OCI-LY1 (cell line): ENCODE measurements around the gene HOXA7.

ENCODE experiments used
- H2AFZ ChIP-seq: fragments of 200-600 bp; sonication (generic), shearing (Covaris generic); 2 replicates; pipeline ENCODE4 v1.6.0; 2014; ENCODE audit warnings: antibody characterized with exemption, mild to moderate bottlenecking, low read length
- H3F3A ChIP-seq: fragments of 200-600 bp; sonication (generic), shearing (Covaris generic); 2 replicates; pipeline ENCODE4 v1.6.0; 2014; ENCODE audit warnings: mild to moderate bottlenecking, antibody characterized with exemption, low read length, moderate library complexity; ENCODE audit not compliant: insufficient read depth
- H3K27ac ChIP-seq: fragments of 200-600 bp; sonication (generic); 2 replicates; pipeline ENCODE4 v1.5.1; 2014; ENCODE audit warnings: low read length, mixed run types, mild to moderate bottlenecking, low read depth; ENCODE audit not compliant: poor library complexity, severe bottlenecking
- H3K27me3 ChIP-seq: fragments of 200-600 bp; sonication (generic); 2 replicates; pipeline ENCODE4 v1.6.0; 2014; ENCODE audit warnings: antibody characterized with exemption, mild to moderate bottlenecking, low read length, moderate library complexity; ENCODE audit not compliant: insufficient read depth
- H3K36me3 ChIP-seq: fragments of 200-600 bp; sonication (generic); 2 replicates; pipeline ENCODE4 v1.6.1; 2014; ENCODE audit warnings: mild to moderate bottlenecking, antibody characterized with exemption, low read length, moderate library complexity, mixed read lengths; ENCODE audit not compliant: insufficient read depth
- H3K4me1 ChIP-seq: fragments of 200-600 bp; sonication (generic); 2 replicates; pipeline ENCODE4 v1.5.1; 2014; ENCODE audit warnings: mild to moderate bottlenecking, low read length, moderate library complexity; ENCODE audit not compliant: insufficient read depth, severe bottlenecking
- H3K4me2 ChIP-seq: fragments of 200-600 bp; sonication (generic), shearing (Covaris generic); 2 replicates; pipeline ENCODE4 v1.6.1; 2014; ENCODE audit warnings: low read length
- H3K4me3 ChIP-seq: fragments of 200-600 bp; sonication (generic); 2 replicates; pipeline ENCODE4 v1.5.1; 2014; ENCODE audit warnings: low read length, low read depth, mild to moderate bottlenecking, mixed read lengths; ENCODE audit not compliant: poor library complexity, severe bottlenecking
- H3K79me2 ChIP-seq: fragments of 200-600 bp; shearing (Covaris generic); 2 replicates; pipeline ENCODE4 v1.6.1; 2016; ENCODE audit warnings: mixed run types, low read length, mixed read lengths; ENCODE audit not compliant: insufficient read depth
- H3K9ac ChIP-seq: fragments of 200-600 bp; sonication (generic), shearing (Covaris generic); 2 replicates; pipeline ENCODE4 v1.6.1; 2014; ENCODE audit warnings: mild to moderate bottlenecking, low read length, mixed read lengths
- H3K9me2 ChIP-seq: fragments of 200-600 bp; sonication (generic), shearing (Covaris generic); 2 replicates; pipeline ENCODE4 v1.6.1; 2014; ENCODE audit warnings: low read depth, mild to moderate bottlenecking, low read length, mixed read lengths
- H3K9me3 ChIP-seq: fragments of 200-600 bp; shearing (Covaris generic); 2 replicates; pipeline ENCODE4 v1.6.1; 2014; ENCODE audit warnings: low read length, mixed read lengths
- H4K20me1 ChIP-seq: fragments of 200-600 bp; sonication (generic), shearing (Covaris generic); 2 replicates; pipeline ENCODE4 v1.6.0; 2016; ENCODE audit warnings: mild to moderate bottlenecking, low read length; ENCODE audit not compliant: insufficient read depth
- EZH2 ChIP-seq: fragments of 200-600 bp; sonication (generic), shearing (Covaris generic); IDR thresholded peaks from 2 replicates; pipeline ENCODE4 v1.8.0; 2017; ENCODE audit warnings: borderline replicate concordance, mixed run types, mild to moderate bottlenecking, antibody characterized with exemption, low read length, moderate library complexity, mixed read lengths
- TF ChIP-seq, protein P1 (sequence below): fragments of 200-600 bp; sonication (generic), shearing (Covaris generic); IDR thresholded peaks from 2 replicates; pipeline ENCODE4 v1.5.1; 2017; ENCODE audit warnings: mild to moderate bottlenecking, antibody characterized with exemption, low read length, moderate library complexity, mixed read lengths

Gene HOXA7

DNA sequence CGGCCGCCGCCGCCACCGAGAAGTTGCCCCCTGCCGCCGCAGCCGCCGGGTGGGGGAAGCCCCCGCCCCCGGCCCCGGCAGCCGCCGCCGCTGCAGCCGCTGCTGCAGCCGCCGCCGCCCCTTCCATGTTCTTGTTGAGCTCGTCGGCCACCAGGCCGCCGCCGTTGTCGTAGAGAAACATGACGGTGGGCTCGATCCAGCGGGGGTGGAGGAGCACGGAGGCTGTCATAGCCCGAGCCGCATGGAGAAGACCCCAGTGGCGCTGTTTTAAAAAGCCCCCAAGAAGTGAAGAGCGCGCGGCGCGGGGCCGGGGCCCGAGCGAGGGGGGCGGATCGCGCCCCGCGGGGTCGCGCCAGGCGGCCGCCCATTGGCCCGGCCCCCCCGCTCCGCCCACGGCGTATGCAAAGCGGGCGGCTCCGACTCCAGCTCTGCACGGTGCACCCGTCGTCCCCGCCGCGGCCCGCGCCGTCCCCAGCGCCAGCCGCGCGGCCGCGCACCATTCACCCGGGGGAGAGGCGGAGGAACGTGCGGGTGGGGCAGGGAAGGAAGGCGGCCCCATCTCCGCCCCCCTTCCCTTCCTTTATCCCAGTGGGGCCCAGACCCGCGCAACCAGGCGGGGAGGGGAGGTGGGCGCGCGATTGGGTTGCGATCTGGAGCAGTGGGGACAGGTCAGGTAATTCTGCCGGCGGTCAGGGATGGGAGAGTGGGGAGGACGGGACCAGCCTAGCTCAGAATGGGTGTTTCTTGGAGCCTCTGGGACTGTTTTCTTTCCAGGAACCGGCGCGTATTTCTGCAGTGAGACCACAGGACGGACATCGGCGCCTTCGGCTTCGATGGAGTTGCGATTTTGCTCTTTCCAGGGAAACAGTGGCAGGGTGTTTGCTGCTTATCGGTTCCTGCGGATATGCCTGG is 43.6 kb upstream of the HOXA7 start, which contains the start of gene HOXA13:
TSS of gene HOXA13 (minus strand) at position 243 of the 912 bp plus-strand sequence. CDS start at position 229, 14 bp downstream.
- H4K20me1 ChIP-seq: no peaks in the 10 kb centered on the region
- H3K4me1 ChIP-seq: peaks cover 36% of the 10 kb centered on the region
- H3K79me2 ChIP-seq: no peaks in the 10 kb centered on the region
- H3K4me3 ChIP-seq: peak within 1 kb of the TSS; percentile 69
- H3K27me3 ChIP-seq: no peaks in the 10 kb centered on the region; the same call in 1 of the 2 replicates
- H2AFZ ChIP-seq: peak within 1 kb of the TSS; percentile 82; the same call in 1 of the 2 replicates
- no peaks in the 10 kb centered on the region for H3K9me3 ChIP-seq
- peak within 1 kb of the TSS; percentile 86 for H3K4me2 ChIP-seq
- peak within 1 kb of the TSS; percentile 58 for H3K9ac ChIP-seq
- TF ChIP-seq, protein P1, sequence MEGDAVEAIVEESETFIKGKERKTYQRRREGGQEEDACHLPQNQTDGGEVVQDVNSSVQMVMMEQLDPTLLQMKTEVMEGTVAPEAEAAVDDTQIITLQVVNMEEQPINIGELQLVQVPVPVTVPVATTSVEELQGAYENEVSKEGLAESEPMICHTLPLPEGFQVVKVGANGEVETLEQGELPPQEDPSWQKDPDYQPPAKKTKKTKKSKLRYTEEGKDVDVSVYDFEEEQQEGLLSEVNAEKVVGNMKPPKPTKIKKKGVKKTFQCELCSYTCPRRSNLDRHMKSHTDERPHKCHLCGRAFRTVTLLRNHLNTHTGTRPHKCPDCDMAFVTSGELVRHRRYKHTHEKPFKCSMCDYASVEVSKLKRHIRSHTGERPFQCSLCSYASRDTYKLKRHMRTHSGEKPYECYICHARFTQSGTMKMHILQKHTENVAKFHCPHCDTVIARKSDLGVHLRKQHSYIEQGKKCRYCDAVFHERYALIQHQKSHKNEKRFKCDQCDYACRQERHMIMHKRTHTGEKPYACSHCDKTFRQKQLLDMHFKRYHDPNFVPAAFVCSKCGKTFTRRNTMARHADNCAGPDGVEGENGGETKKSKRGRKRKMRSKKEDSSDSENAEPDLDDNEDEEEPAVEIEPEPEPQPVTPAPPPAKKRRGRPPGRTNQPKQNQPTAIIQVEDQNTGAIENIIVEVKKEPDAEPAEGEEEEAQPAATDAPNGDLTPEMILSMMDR: no peak
- no peak for TF ChIP-seq EZH2
- H3K27ac ChIP-seq: no peak within 1 kb of the TSS
- H3K9me2 ChIP-seq: no peaks in the 10 kb centered on the region
- H3K36me3 ChIP-seq: no peaks in the 10 kb centered on the region
- H3F3A ChIP-seq: no peaks in the 10 kb centered on the region

DNA sequence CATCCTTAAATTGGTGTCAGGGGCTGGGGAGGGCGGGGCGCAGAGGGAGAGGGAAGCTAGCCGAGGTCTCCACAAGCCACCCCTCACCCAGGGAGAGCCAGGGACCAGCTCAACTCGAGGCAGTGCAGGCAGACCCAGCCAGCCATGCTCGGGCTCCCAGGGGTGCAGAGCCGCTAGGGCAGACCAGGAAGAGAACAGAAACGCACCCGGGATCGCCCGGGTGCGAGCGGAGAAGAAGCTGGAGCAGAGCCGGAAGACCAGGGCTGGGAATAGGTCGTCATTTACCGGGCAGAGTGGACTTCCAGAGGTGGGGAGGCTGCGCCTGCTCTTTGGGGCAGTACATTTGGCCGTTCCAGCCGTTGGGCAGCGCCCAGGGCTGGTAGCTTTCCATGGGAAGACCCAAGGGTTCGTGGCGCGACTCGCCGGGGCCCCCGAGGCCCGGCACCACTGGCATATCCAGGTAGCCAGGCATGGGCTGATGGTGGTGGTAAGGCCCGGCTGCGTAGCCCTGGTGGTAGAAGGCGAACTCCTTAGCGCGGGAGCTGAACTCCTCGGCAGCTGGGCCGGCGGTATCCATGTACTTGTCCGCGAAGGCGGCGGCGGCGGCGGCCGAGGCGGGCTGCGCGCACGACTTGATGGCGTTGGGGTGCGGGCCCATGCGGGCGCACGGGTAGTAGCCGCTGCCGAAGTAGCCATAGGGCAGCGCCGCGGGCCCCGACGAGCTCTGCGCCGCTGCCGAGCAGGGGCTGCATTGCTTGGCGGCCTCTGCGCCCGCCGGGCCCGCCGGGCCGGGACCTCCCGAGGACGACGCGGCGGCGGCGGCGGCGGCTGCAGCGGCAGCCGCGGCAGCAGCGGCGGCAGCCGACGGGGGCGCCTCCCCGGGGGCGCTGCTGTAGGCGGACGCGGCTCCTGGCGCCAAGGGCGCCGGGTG is 42.7 kb upstream of the HOXA7 start:
- Histone ChIP-seq H3F3A (no peaks in the 10 kb centered on the region), H3K9ac (peak overlapping the region; percentile 34; the same call in 1 of the 2 replicates), H3K27me3 (no peaks in the 10 kb centered on the region; the same call in 1 of the 2 replicates), H3K4me2 (peak overlapping the region; percentile 73), H3K9me3 (no peaks in the 10 kb centered on the region), H2AFZ (no peak overlapping the region), H3K9me2 (no peaks in the 10 kb centered on the region), H3K36me3 (no peaks in the 10 kb centered on the region), H3K4me1 (peaks cover 36% of the 10 kb centered on the region), H3K79me2 (no peaks in the 10 kb centered on the region), H3K4me3 (peak overlapping the region; percentile 61), H3K27ac (no peak overlapping the region), H4K20me1 (no peaks in the 10 kb centered on the region)
- TF ChIP-seq, protein P1: no peak
- no peak for TF ChIP-seq EZH2

DNA sequence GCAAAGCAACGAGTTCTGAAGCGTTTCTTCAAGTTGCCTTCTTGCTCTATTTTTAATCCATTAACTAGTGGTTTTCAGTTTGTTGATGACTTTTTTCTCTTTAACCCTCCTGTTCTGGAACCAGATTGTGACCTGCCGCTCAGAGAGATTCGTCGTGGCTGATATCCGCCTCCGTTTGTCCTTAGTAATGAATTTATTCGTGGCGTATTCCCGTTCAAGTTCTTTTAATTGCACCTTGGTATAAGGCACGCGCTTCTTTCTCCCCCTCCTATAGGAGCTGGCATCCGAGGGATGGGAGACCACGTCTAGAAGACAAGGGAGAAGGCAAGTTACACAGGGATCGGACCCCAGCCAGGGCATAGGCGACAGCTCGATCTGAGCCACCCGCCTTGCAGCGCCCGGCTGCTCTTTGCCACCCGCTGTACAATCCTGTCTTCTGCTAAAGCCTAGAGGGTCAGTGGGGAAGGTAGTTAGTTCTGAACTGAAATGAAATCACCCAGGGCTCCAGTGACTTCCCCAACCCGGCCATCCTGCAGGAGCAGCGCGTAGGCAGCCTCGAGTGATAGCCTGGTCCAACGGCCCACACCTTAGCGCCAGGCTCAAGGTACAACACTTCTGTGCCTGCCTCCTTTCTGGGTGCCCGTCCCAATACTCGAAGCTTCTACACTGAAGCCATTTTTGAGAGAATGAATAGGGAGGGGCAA is 41.8 kb upstream of the HOXA7 start:
- Histone ChIP-seq H3K27me3 (no peaks in the 10 kb centered on the region; the same call in 1 of the 2 replicates), H3K79me2 (no peaks in the 10 kb centered on the region), H3K9me2 (no peaks in the 10 kb centered on the region), H3K9ac (no peak overlapping the region), H2AFZ (no peak overlapping the region), H4K20me1 (no peaks in the 10 kb centered on the region), H3K9me3 (no peaks in the 10 kb centered on the region), H3F3A (no peaks in the 10 kb centered on the region), H3K36me3 (no peaks in the 10 kb centered on the region), H3K4me2 (no peak overlapping the region; the same call in 1 of the 2 replicates), H3K27ac (no peak overlapping the region), H3K4me3 (no peak overlapping the region), H3K4me1 (peaks cover 36% of the 10 kb centered on the region)
- TF ChIP-seq EZH2: no peak
- TF ChIP-seq, protein P1: no peak
